Measurements from ENCODE around the gene ZNF76.

GRCh38 chr6:35213298-35213791, 46.2 kb upstream of the ZNF76 start:
- TF ChIP-seq CTCF (IDR thresholded peaks at IDR 0.05) (no peak), POLR2A (IDR thresholded peaks at IDR 0.05) (no peak)
